ENCODE results near the gene BRD3OS.

DNA sequence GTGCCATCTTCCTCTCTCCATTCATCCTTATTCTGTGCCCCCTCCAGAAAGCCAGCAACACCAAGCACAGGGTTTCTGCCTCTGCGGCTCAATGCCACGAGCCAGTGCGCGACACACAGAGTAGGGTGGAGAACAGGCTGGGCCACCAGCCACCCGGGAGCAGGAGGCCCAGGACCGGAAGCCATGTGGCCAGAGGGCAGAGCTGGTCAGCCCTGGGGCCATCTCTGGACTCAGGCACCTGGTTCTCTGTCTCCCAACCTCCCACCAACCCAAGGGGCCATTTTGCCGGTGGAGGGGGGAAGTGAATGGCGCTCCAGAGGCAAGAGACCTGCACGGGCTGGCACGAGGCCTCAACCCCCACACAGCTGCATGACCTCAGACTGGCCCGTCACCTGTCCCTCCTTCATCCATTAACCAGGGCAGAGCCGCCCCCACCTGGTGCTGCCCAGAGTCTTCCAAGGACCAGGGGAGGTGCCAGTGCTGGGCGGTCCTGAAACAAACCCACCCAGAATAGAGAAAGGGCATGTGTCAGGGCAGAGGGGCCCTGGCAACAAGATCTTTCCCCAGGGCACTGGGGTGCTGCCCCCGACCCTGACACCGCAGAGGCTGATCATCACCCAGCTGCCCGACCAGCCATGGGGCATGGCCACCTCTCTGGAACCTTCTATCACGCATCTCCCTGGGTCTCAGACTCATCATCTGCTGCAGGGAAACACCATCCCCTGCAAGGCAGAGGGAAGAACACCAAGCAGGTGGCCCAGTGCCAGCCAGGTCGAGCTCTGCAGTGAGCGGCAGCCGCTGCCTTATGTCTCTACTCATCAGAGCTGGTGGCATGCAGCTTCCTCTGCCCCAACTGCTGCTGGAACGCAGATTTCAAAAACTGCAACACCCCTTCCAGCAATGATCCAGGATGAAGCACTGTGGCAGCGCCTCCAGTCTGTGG lies 45.1 kb upstream of the BRD3OS start:
- TF ChIP-seq, protein P1, sequence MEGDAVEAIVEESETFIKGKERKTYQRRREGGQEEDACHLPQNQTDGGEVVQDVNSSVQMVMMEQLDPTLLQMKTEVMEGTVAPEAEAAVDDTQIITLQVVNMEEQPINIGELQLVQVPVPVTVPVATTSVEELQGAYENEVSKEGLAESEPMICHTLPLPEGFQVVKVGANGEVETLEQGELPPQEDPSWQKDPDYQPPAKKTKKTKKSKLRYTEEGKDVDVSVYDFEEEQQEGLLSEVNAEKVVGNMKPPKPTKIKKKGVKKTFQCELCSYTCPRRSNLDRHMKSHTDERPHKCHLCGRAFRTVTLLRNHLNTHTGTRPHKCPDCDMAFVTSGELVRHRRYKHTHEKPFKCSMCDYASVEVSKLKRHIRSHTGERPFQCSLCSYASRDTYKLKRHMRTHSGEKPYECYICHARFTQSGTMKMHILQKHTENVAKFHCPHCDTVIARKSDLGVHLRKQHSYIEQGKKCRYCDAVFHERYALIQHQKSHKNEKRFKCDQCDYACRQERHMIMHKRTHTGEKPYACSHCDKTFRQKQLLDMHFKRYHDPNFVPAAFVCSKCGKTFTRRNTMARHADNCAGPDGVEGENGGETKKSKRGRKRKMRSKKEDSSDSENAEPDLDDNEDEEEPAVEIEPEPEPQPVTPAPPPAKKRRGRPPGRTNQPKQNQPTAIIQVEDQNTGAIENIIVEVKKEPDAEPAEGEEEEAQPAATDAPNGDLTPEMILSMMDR (conservative IDR thresholded peaks at IDR 0.05), result no peak
- TF ChIP-seq ZFX (IDR thresholded peaks at IDR 0.05), result no peak
